ENCODE measurements around the gene SPTB.

Gene SPTB

GRCh38 chr14:64926398-64926995 is 46.8 kb upstream of the SPTB start:
- no peak overlapping the region for H3K4me3 ChIP-seq (ENCODE audit: low read length)
- H4K20me1 ChIP-seq (ENCODE audit: control insufficient read depth, insufficient read depth, low read depth, low read length): peaks cover 4% of the 10 kb centered on the region; the same call in 1 of the 2 replicates
- no peaks in the 10 kb centered on the region for H3K27me3 ChIP-seq (ENCODE audit: control insufficient read depth, low read length)
- no peaks in the 10 kb centered on the region; the same call in 1 of the 2 replicates for H3F3A ChIP-seq (ENCODE audit: control insufficient read depth, insufficient read depth)
- H3K27ac ChIP-seq (ENCODE audit: low read depth, low read length): no peak overlapping the region
- H3K9me2 ChIP-seq (replicated peaks; ENCODE audit: control insufficient read depth, low read length): no peaks in the 10 kb centered on the region
- H3K36me3 ChIP-seq (ENCODE audit: control insufficient read depth, low read length): peaks cover 79% of the 10 kb centered on the region
- H3K9me3 ChIP-seq (ENCODE audit: control insufficient read depth, insufficient read depth, low read length): no peaks in the 10 kb centered on the region
- H3K4me1 ChIP-seq (ENCODE audit: control insufficient read depth, low read length): peaks cover 23% of the 10 kb centered on the region
- peaks cover 29% of the 10 kb centered on the region for H3K79me2 ChIP-seq (ENCODE audit: control insufficient read depth, low read length)
- no peak overlapping the region for H3K4me2 ChIP-seq (ENCODE audit: low read length)
- TF ChIP-seq EZH2phosphoT487 (IDR thresholded peaks at IDR 0.05; ENCODE audit: borderline replicate concordance, low read length): no peak
- no peak for TF ChIP-seq CTCF (IDR thresholded peaks at IDR 0.05; ENCODE audit: low read depth, low read length, poor library complexity, severe bottlenecking)

- Histone ChIP-seq H3K27ac (ENCODE audit: low read depth, low read length) (no peak overlapping the region), H3K9me2 (replicated peaks; ENCODE audit: control insufficient read depth, low read length) (no peaks in the 10 kb centered on the region), H3K79me2 (ENCODE audit: control insufficient read depth, low read length) (peaks cover 53% of the 10 kb centered on the region), H3K9me3 (ENCODE audit: control insufficient read depth, insufficient read depth, low read length) (no peaks in the 10 kb centered on the region), H3K36me3 (ENCODE audit: control insufficient read depth, low read length) (peaks cover 64% of the 10 kb centered on the region), H3K4me1 (ENCODE audit: control insufficient read depth, low read length) (peaks cover 13% of the 10 kb centered on the region), H4K20me1 (ENCODE audit: control insufficient read depth, insufficient read depth, low read depth, low read length) (peaks cover 5% of the 10 kb centered on the region), H3K4me2 (ENCODE audit: low read length) (no peak overlapping the region), H3K4me3 (ENCODE audit: low read length) (no peak overlapping the region), H3K27me3 (ENCODE audit: control insufficient read depth, low read length) (no peaks in the 10 kb centered on the region), H3F3A (ENCODE audit: control insufficient read depth, insufficient read depth) (no peaks in the 10 kb centered on the region; the same call in 1 of the 2 replicates)
- TF ChIP-seq CTCF (IDR thresholded peaks at IDR 0.05; ENCODE audit: low read depth, low read length, poor library complexity, severe bottlenecking) (no peak), EZH2phosphoT487 (IDR thresholded peaks at IDR 0.05; ENCODE audit: borderline replicate concordance, low read length) (no peak)
Measured at GRCh38 chr14:64923015-64923414, 43.3 kb upstream of the SPTB start.

GRCh38 chr14:64920465-64920864 is 40.8 kb upstream of the SPTB start:
- Histone ChIP-seq H4K20me1 (ENCODE audit: control insufficient read depth, insufficient read depth, low read depth, low read length) (peaks cover 11% of the 10 kb centered on the region), H3K36me3 (ENCODE audit: control insufficient read depth, low read length) (peaks cover 59% of the 10 kb centered on the region), H3K27me3 (ENCODE audit: control insufficient read depth, low read length) (no peaks in the 10 kb centered on the region), H3K4me1 (ENCODE audit: control insufficient read depth, low read length) (peaks cover 8% of the 10 kb centered on the region), H3K9me2 (replicated peaks; ENCODE audit: control insufficient read depth, low read length) (no peaks in the 10 kb centered on the region), H3K9me3 (ENCODE audit: control insufficient read depth, insufficient read depth, low read length) (no peaks in the 10 kb centered on the region), H3F3A (ENCODE audit: control insufficient read depth, insufficient read depth) (no peaks in the 10 kb centered on the region; the same call in 1 of the 2 replicates), H3K79me2 (ENCODE audit: control insufficient read depth, low read length) (peaks cover 73% of the 10 kb centered on the region), H3K27ac (ENCODE audit: low read depth, low read length) (no peak overlapping the region), H3K4me3 (ENCODE audit: low read length) (no peak overlapping the region), H3K4me2 (ENCODE audit: low read length) (no peak overlapping the region)
- no peak for TF ChIP-seq CTCF (IDR thresholded peaks at IDR 0.05; ENCODE audit: low read depth, low read length, poor library complexity, severe bottlenecking)
- no peak for TF ChIP-seq EZH2phosphoT487 (IDR thresholded peaks at IDR 0.05; ENCODE audit: borderline replicate concordance, low read length)

Data from DOHH2 (cell line).